ENCODE measurements around the gene LTA.

Gene LTA

GRCh38 chr6:31607317-31607716 is 35.2 kb downstream of the LTA start:
- CTCF ChIA-PET: interaction anchor here (6.9 to 39.5 kb wide), 2 partner anchors 10 to 43 kb away, joined by 83 to 2725 read pairs; partner anchors contain the start of genes ATP6V1G2, DDX39B, LST1 and LTA
- no peak for TF ChIP-seq CTCF (IDR thresholded peaks at IDR 0.05; ENCODE audit: control extremely low read depth, extremely low read depth, low read depth, missing control alignments)
- POLR2A ChIA-PET: interaction anchor here (0.7 kb wide), 1 partner anchor 31 kb away, joined by 3 read pairs; no protein-coding TSS in a partner anchor
- DNase-seq (ENCODE audit: extremely low spot score): no peak

- ChIA-PET CTCF (interaction anchor here (2.3 to 39.5 kb wide), 3 partner anchors 12 to 117 kb away, joined by 5 to 2725 read pairs (median 83); partner anchors contain the start of genes ATP6V1G2, DDX39B, LST1 and LTA), POLR2A (no interaction called here)
- TF ChIP-seq CTCF (IDR thresholded peaks at IDR 0.05; ENCODE audit: control extremely low read depth, extremely low read depth, low read depth, missing control alignments): no peak
- DNase-seq (ENCODE audit: extremely low spot score): no peak
Observed at GRCh38 chr6:31609519-31610406, 37.7 kb downstream of the LTA start.

GRCh38 chr6:31610968-31611367 is 38.9 kb downstream of the LTA start:
- no peak for DNase-seq (ENCODE audit: extremely low spot score)
- no peak for TF ChIP-seq CTCF (IDR thresholded peaks at IDR 0.05; ENCODE audit: control extremely low read depth, extremely low read depth, low read depth, missing control alignments)
- CTCF ChIA-PET: interaction anchor here (2.3 to 39.5 kb wide), 3 partner anchors 13 to 118 kb away, joined by 5 to 2725 read pairs (median 83); partner anchors contain the start of genes ATP6V1G2, DDX39B, LST1 and LTA
- POLR2A ChIA-PET: interaction anchor here (0.7 to 1.0 kb wide), 2 partner anchors 36 to 55 kb away, joined by 3 to 5 read pairs; partner anchors contain the start of gene TNF

GRCh38 chr6:31614075-31614619 is 42.1 kb downstream of the LTA start:
- DNase-seq (ENCODE audit: extremely low spot score): peak; percentile 79
- no peak for TF ChIP-seq CTCF (IDR thresholded peaks at IDR 0.05; ENCODE audit: control extremely low read depth, extremely low read depth, low read depth, missing control alignments)
- ChIA-PET CTCF (interaction anchor here (1.8 to 6.6 kb wide), 4 partner anchors 16 to 68 kb away, joined by 7 to 73 read pairs (median 24); partner anchors contain the start of genes ATP6V1G2 and LTB), POLR2A (interaction anchor here (0.6 to 0.8 kb wide), 2 partner anchors 12 to 37 kb away, joined by 4 read pairs; no protein-coding TSS in a partner anchor)

- no peak for TF ChIP-seq CTCF (IDR thresholded peaks at IDR 0.05; ENCODE audit: control extremely low read depth, extremely low read depth, low read depth, missing control alignments)
- no peak for DNase-seq (ENCODE audit: extremely low spot score)
- POLR2A ChIA-PET: interaction anchor here (0.6 to 0.8 kb wide), 2 partner anchors 38 to 77 kb away, joined by 4 to 5 read pairs; no protein-coding TSS in a partner anchor
- CTCF ChIA-PET: interaction anchor here (1.8 to 6.6 kb wide), 4 partner anchors 17 to 68 kb away, joined by 7 to 73 read pairs (median 24); partner anchors contain the start of genes ATP6V1G2 and LTB
Observed at GRCh38 chr6:31614684-31615578, 42.8 kb downstream of the LTA start, which contains the start of gene AIF1. Gene AIF1 (plus strand): TSS chr6:31615234. CDS start chr6:31615330, 96 bp downstream.
